CD4-positive, alpha-beta T cell treated with Interleukin-1 beta for 1 hour (primary cell): ENCODE data around the gene HOXD4.

ENCODE experiments used
- DNase-seq, 2 donors: peaks; one replicate each; pipeline ENCODE4 v3.0.0-alpha.2; 2020 to 2022

Gene HOXD4

DNA sequence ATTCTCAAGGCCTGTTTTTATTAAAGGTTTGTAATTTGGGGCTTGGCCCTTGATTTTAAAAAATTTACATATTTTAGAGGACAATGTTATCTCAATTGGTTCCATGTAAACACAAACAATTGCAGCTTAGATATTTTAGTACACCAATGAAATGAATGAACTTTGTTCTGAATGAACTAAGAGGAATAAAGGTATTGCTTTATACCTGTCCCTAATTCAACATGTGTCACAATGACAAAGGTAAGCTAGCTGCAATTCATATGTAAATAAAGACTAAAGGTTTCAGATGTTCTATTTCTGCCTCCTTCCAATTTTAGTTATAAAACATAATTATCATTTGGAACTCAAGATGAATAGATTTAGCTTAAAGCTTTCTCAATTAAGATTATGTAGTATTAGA, 48.6 kb downstream of the HOXD4 start:
- DNase-seq = no peak

DNA sequence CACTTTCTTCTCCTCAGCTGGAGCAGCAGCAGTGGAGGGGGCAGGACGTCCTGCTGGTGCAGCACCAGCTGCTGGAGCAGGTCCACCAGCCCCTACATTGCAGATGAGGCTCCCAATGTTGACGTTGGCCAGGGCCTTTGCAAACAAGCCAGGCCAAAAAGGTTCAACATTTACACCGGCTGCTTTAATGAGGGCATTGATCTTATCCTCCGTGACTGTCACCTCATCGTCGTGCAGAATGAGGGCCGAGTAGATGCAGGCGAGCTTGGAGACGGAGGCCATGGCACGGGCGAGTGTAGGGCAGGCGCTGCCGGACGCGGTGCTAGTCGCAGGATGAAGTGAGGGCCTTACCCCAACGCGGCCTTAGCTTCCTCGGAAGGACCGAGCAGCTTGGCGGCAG, 49.6 kb downstream of the HOXD4 start:
- DNase-seq = no peak

DNA sequence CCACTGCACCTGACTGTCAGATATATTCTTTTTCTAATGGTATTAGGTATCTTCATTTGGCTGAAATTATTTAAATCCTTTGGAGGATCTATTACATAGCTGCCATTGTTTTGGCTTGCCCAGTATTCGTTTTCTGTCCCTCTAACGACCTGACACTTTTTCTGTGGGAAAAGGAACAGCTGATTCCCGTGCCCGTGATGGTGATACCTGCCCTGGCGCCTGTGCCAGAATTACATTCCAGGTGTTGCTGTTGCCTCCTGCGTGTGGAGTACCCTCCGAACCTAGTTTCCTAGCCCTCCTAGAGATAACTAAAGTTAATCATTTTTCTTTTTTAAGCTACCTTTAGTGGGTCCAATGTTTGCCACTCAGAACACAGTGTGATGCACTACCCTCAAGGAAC, 51.1 kb downstream of the HOXD4 start:
- DNase-seq = no peak
